ENCODE measurements around the gene BAZ2B. TPM values are rescaled to one million over a fixed set of nuclear protein-coding genes. Genes with fewer than 3 reads are reported as not detected.

BAZ2B gene
- total RNA-seq, 2 donors from 2014 or later: 40.2 to 47.1 TPM

DNA sequence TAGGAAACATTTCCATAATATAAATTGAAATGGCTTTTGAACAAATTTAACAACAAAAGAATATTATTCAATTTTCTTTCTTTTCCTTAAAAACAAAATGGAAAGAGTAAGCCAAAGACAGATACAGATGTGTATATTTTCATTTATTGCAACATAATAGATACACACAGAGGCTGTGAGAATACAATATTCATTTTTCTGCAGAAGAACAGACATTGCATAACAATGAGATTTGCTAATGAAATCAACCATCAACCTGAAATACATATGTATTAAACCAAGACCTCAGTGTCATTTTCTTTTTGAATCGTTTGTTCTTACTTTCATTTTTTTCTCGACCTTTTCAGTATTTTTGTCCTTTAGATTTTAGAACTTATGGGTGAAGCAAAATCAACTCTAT, 95.1 kb downstream of the BAZ2B start:
- no peaks in the 10 kb centered on the region for H3K36me3 ChIP-seq
- H3K27me3 ChIP-seq: no peaks in the 10 kb centered on the region
- H3K4me1 ChIP-seq: peaks cover 0 to 19% of the 10 kb centered on the region in 2 donors
- no peaks in the 10 kb centered on the region for H3K9me3 ChIP-seq
- H3K4me3 ChIP-seq: no peak overlapping the region
- H3K27ac ChIP-seq: no peak overlapping the region
- DNase-seq (ENCODE audit: low spot score): no peak
- TF ChIP-seq, protein P1, sequence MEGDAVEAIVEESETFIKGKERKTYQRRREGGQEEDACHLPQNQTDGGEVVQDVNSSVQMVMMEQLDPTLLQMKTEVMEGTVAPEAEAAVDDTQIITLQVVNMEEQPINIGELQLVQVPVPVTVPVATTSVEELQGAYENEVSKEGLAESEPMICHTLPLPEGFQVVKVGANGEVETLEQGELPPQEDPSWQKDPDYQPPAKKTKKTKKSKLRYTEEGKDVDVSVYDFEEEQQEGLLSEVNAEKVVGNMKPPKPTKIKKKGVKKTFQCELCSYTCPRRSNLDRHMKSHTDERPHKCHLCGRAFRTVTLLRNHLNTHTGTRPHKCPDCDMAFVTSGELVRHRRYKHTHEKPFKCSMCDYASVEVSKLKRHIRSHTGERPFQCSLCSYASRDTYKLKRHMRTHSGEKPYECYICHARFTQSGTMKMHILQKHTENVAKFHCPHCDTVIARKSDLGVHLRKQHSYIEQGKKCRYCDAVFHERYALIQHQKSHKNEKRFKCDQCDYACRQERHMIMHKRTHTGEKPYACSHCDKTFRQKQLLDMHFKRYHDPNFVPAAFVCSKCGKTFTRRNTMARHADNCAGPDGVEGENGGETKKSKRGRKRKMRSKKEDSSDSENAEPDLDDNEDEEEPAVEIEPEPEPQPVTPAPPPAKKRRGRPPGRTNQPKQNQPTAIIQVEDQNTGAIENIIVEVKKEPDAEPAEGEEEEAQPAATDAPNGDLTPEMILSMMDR (IDR thresholded peaks at IDR 0.05): no peak

GRCh38 chr2:159518321-159519005, 97.9 kb downstream of the BAZ2B start:
- Histone ChIP-seq H3K27ac (peak overlapping the region in 1 of 2 donors; percentile 13), H3K36me3 (no peaks in the 10 kb centered on the region), H3K4me3 (no peak overlapping the region), H3K27me3 (no peaks in the 10 kb centered on the region), H3K4me1 (peaks cover 0 to 30% of the 10 kb centered on the region in 2 donors), H3K9me3 (no peaks in the 10 kb centered on the region)
- DNase-seq (ENCODE audit: low spot score): no peak
- TF ChIP-seq, protein P1 (IDR thresholded peaks at IDR 0.05): no peak

- TF ChIP-seq, protein P1 (IDR thresholded peaks at IDR 0.05): no peak
- Histone ChIP-seq H3K36me3 (no peaks in the 10 kb centered on the region), H3K27me3 (no peaks in the 10 kb centered on the region), H3K4me3 (peak overlapping the region; percentile 40 to 52), H3K4me1 (peaks cover 0 to 31% of the 10 kb centered on the region in 2 donors), H3K27ac (peak overlapping the region; percentile 70 to 75), H3K9me3 (no peaks in the 10 kb centered on the region)
- no peak for DNase-seq (ENCODE audit: low spot score)
These were observed 100.0 kb downstream of the BAZ2B start for GRCh38 chr2:159516241-159516758.

DNA sequence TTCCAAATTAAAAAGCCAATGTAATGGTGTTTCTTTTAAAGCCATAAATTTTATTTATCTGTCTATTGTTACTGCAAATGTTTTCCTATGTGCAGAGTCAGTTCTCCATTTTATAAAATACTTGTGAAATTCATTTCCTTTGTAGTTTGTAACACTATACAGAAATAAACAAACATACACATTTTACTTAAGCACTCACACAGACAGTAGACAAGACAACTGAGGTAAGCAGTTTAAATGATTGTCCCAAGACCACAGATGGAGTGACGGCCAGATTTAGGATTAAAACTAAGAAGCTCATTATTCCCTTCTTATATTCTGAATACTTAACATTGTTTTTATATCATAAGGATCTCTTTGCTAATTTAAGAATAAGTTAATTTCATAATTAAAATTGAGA, 100.9 kb downstream of the BAZ2B start:
- DNase-seq (ENCODE audit: low spot score): no peak
- H3K36me3 ChIP-seq: no peaks in the 10 kb centered on the region
- peaks cover 0 to 31% of the 10 kb centered on the region in 2 donors for H3K4me1 ChIP-seq
- H3K4me3 ChIP-seq: peak overlapping the region; percentile 40 to 52
- H3K27me3 ChIP-seq: no peaks in the 10 kb centered on the region
- H3K9me3 ChIP-seq: no peaks in the 10 kb centered on the region
- H3K27ac ChIP-seq: peak overlapping the region in 1 of 2 donors; percentile 75
- TF ChIP-seq, protein P1 (IDR thresholded peaks at IDR 0.05): no peak

DNA sequence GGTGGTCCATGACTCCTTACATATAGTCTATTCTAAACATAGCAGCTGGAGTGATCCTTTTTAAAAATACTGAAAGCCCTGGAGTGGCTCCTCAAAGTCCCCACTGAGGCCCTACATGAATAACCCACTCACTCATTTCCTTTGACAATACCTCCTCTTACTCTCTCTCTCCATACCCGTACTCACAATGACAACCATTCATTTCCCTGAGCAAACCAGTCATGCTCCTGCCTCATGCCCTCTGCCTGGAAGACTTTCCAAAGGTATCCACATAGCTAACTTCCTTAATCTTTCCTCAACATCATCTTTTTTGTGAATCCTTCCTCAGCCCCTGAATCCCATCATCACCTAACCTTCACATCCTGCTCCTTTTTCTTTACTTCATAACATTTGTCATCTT, 102.6 kb downstream of the BAZ2B start:
- no peak overlapping the region for H3K4me3 ChIP-seq
- H3K27me3 ChIP-seq: no peaks in the 10 kb centered on the region
- no peaks in the 10 kb centered on the region for H3K9me3 ChIP-seq
- no peaks in the 10 kb centered on the region for H3K36me3 ChIP-seq
- no peak overlapping the region for H3K27ac ChIP-seq
- no peak for DNase-seq (ENCODE audit: low spot score)
- H3K4me1 ChIP-seq: peaks cover 0 to 31% of the 10 kb centered on the region in 2 donors
- TF ChIP-seq, protein P1 (IDR thresholded peaks at IDR 0.05): no peak
